ENCODE measurements around the gene SORCS1. TPM values are rescaled to one million over a fixed set of nuclear protein-coding genes. Genes with fewer than 3 reads are reported as not detected.

The SORCS1 gene
- total RNA-seq, 1 donor = not detected

GRCh38 chr10:106958589-106959361 is 205.7 kb downstream of the SORCS1 start:
- TF ChIP-seq CTCF (IDR thresholded peaks at IDR 0.05; ENCODE audit: insufficient read depth, low read depth, low read length) = no peak
- no peak overlapping the region for H3K4me3 ChIP-seq (ENCODE audit: low read depth, low read length)
- no peak for DNase-seq (ENCODE audit: low read depth)

GRCh38 chr10:106957823-106958588 is 206.5 kb downstream of the SORCS1 start:
- TF ChIP-seq CTCF (IDR thresholded peaks at IDR 0.05; ENCODE audit: insufficient read depth, low read depth, low read length) = no peak
- no peak for DNase-seq (ENCODE audit: low read depth)
- H3K4me3 ChIP-seq (ENCODE audit: low read depth, low read length) = no peak overlapping the region

GRCh38 chr10:106956216-106956915 is 208.1 kb downstream of the SORCS1 start:
- H3K4me3 ChIP-seq (ENCODE audit: low read depth, low read length) = no peak overlapping the region
- TF ChIP-seq CTCF (IDR thresholded peaks at IDR 0.05; ENCODE audit: insufficient read depth, low read depth, low read length) = no peak
- DNase-seq (ENCODE audit: low read depth) = no peak

- DNase-seq (ENCODE audit: low read depth) = no peak
- TF ChIP-seq CTCF (IDR thresholded peaks at IDR 0.05; ENCODE audit: insufficient read depth, low read depth, low read length) = no peak
- no peak overlapping the region for H3K4me3 ChIP-seq (ENCODE audit: low read depth, low read length)
These were observed 209.4 kb downstream of the SORCS1 start for GRCh38 chr10:106955133-106955532.

GRCh38 chr10:106952033-106952432 is 212.5 kb downstream of the SORCS1 start:
- DNase-seq (ENCODE audit: low read depth) = no peak
- TF ChIP-seq CTCF (IDR thresholded peaks at IDR 0.05; ENCODE audit: insufficient read depth, low read depth, low read length) = no peak
- no peak overlapping the region for H3K4me3 ChIP-seq (ENCODE audit: low read depth, low read length)

- no peak overlapping the region for H3K4me3 ChIP-seq (ENCODE audit: low read depth, low read length)
- DNase-seq (ENCODE audit: low read depth) = no peak
- no peak for TF ChIP-seq CTCF (IDR thresholded peaks at IDR 0.05; ENCODE audit: insufficient read depth, low read depth, low read length)
These were observed 214.6 kb downstream of the SORCS1 start for GRCh38 chr10:106949680-106950478.
